HepG2 (cell line): ENCODE measurements around the gene SLC35F3. TPM values are rescaled to one million over a fixed set of nuclear protein-coding genes. Genes with fewer than 3 reads are reported as not detected.

Source experiments
- ATAC-seq: fragments of 200-7000 bp; cut with Tn5 transposase; 3 replicates; pipeline ENCODE4 v1.9.1; 2020; ENCODE audit warnings: mild to moderate bottlenecking, moderate library complexity
- BruUV-seq: library from RNA; stranded (reverse); fragments of 400-500 nt; replicated peaks from 2 replicates; lab custom pipeline; 2021; lab: Mats Ljungman, UMichigan
- CTCF ChIA-PET: fragments of 300-600 bp; formaldehyde crosslinking; extraction: SDS; loops from one replicate; lab custom pipeline; 2021; ENCODE audit warnings: low total read pairs, inconsistent platforms, low intra/inter-chr PET ratio; lab: Yijun Ruan, JAX
- POLR2A ChIA-PET: fragments of 350-600 bp; sonication (Branson Sonifier 250); formaldehyde crosslinking; loops from one replicate; lab custom pipeline; 2020; ENCODE audit warnings: antibody characterized with exemption, inconsistent platforms; lab: Yijun Ruan, JAX
- DNase-seq: peaks from one replicate; pipeline ENCODE4 v3.0.0-alpha.2; 2015; ENCODE audit warnings: low spot score
- FAIRE-seq: peaks from 3 replicates; lab custom pipeline; 2011; peaks lifted over from hg19 to GRCh38; lab: Jason Lieb, UNC
- H2AFZ ChIP-seq: one replicate; pipeline ENCODE4 v1.6.1; 2011; ENCODE audit warnings: low read length, inconsistent platforms
- H3K27ac ChIP-seq: fragments of 300-600 bp; 3 replicates; pipeline ENCODE4 v1.8.0; 2011; ENCODE audit warnings: mixed run types, mild to moderate bottlenecking, mixed read lengths, low read length, inconsistent platforms; ENCODE audit not compliant: insufficient read depth; ENCODE audit errors: extremely low read length
- H3K27me3 ChIP-seq, 2 experiments: fragments of 200-600 bp in 1 of 2; 2 replicates in 1 of 2; 3 replicates in 1 of 2; pipeline versions ENCODE4 v1.6.0 to v1.8.0; 2011; ENCODE audit warnings: low read length in 2 of 2, mild to moderate bottlenecking in 2 of 2, moderate library complexity in 2 of 2, inconsistent platforms in 1 of 2; ENCODE audit not compliant: insufficient read depth in 2 of 2, control insufficient read depth in 1 of 2
- H3K36me3 ChIP-seq, 2 experiments: fragments of 200-600 bp in 1 of 2; replicated peaks in 1 of 2; 2 replicates in 1 of 2; 3 replicates in 1 of 2; pipeline versions ENCODE4 v1.5.1 to v1.8.0; 2011; ENCODE audit warnings: low read length in 2 of 2, inconsistent platforms in 1 of 2; ENCODE audit not compliant: insufficient read depth in 2 of 2, control insufficient read depth in 1 of 2
- H3K4me1 ChIP-seq: 2 replicates; pipeline ENCODE4 v1.5.1; 2012; ENCODE audit warnings: low read length, inconsistent platforms; ENCODE audit not compliant: insufficient read depth
- H3K4me2 ChIP-seq: 2 replicates; pipeline ENCODE4 v1.6.0; 2011; ENCODE audit warnings: low read depth, low read length, inconsistent platforms
- H3K4me3 ChIP-seq, 3 experiments: fragments of 200-600 bp in 1 of 3; sonication (generic), shearing (Covaris generic) in 1 of 3; replicated peaks in 1 of 3; 2 replicates each; pipeline ENCODE4 v1.5.1; 2011 to 2016; ENCODE audit warnings: low read length in 3 of 3, inconsistent platforms in 2 of 3, low read depth in 2 of 3, mild to moderate bottlenecking in 2 of 3, control low read depth in 1 of 3, mixed read lengths in 1 of 3; ENCODE audit not compliant: insufficient read depth in 1 of 3
- H3K79me2 ChIP-seq: one replicate; pipeline ENCODE4 v1.6.1; 2011; ENCODE audit warnings: low read length, inconsistent platforms; ENCODE audit not compliant: insufficient read depth
- H3K9ac ChIP-seq: 2 replicates; pipeline ENCODE4 v1.6.0; 2011; ENCODE audit warnings: mild to moderate bottlenecking, low read depth, low read length, inconsistent platforms; ENCODE audit not compliant: insufficient read depth
- H3K9me3 ChIP-seq: 2 replicates; pipeline ENCODE4 v1.5.1; 2012; ENCODE audit warnings: mild to moderate bottlenecking, low read length
- H4K20me1 ChIP-seq: 2 replicates; pipeline ENCODE4 v1.6.0; 2011; ENCODE audit warnings: inconsistent platforms, mild to moderate bottlenecking, low read length, moderate library complexity; ENCODE audit not compliant: insufficient read depth
- CEBPB ChIP-seq: IDR thresholded peaks from 2 replicates; pipeline ENCODE4 v1.6.1; 2011; ENCODE audit warnings: low read depth, low read length, improper control_type of control experiment, borderline replicate concordance
- PHB2 ChIP-seq: fragments of 450-650 bp; IDR thresholded peaks from 2 replicates; pipeline ENCODE4 v1.6.1; 2018; ENCODE audit not compliant: partially characterized antibody
- RARA ChIP-seq: IDR thresholded peaks from 2 replicates; pipeline ENCODE4 v1.6.1; 2016; ENCODE audit warnings: missing genetic modification reagents, missing compliant biosample characterization
- ZNF275 ChIP-seq: sonication (generic); formaldehyde crosslinking; IDR thresholded peaks from 2 replicates; pipeline ENCODE4 v1.8.0; 2022; ENCODE audit warnings: missing genetic modification reagents, mild to moderate bottlenecking, inconsistent platforms, borderline replicate concordance
- ZNF644 ChIP-seq: IDR thresholded peaks from 2 replicates; pipeline ENCODE4 v1.6.1; 2016; ENCODE audit warnings: low read depth
- ZNF878 ChIP-seq: sonication (generic); formaldehyde crosslinking; IDR thresholded peaks from 2 replicates; pipeline ENCODE4 v1.8.1; 2023; ENCODE audit warnings: mild to moderate bottlenecking, missing genetic modification reagents, moderate library complexity
- WGBS: methylation state at CpG from one replicate; pipeline ENCODE4 v1.1.6; 2017; ENCODE audit warnings: low lambda C conversion rate; 5-methylcytosine and 5-hydroxymethylcytosine counted together
- in situ Hi-C: cut with HindIII; loops from 2 replicates; pipeline ENCODE4 v1.10.0; 2017; ENCODE audit warnings: low pct_unique_long_range_greater_than_20kb; ENCODE audit not compliant: extremely low pct_ligation_motif_present
- intact Hi-C: fragments of 100-400 bp; cut with micrococcal nuclease; formaldehyde crosslinking; loops from one replicate; pipeline ENCODE4 v1.10.0; 2022; ENCODE audit not compliant: unreplicated experiment
- polyA plus RNA-seq, 8 experiments: library from polyadenylated mRNA; depleted of rRNA in 3 of 8; stranded (reverse) in 7 of 8; unstranded in 1 of 8; fragments of >200 nt; fragmentation: Illumina TruSeq in 4 of 8; extraction: Trizol in 4 of 8; gene quantifications; 2 replicates each; pipeline versions ENCODE4 v1.2.1 to v1.2.3, GENCODE V29; 2011 to 2016; ENCODE audit warnings: low read depth in 4 of 8, missing spikeins in 1 of 8, mixed read lengths in 1 of 8; ENCODE audit not compliant: insufficient read depth in 1 of 8
- total RNA-seq, 5 experiments: library from RNA; depleted of rRNA; stranded (reverse); fragments of >200 nt; fragmentation: Illumina TruSeq; extraction: Trizol; gene quantifications; 2 replicates each; pipeline ENCODE4 v1.2.3, GENCODE V29; 2016; ENCODE audit warnings: low read depth in 1 of 5
- TF ChIP-seq, protein P1 (sequence below): sonication (generic); formaldehyde crosslinking; IDR thresholded peaks from 2 replicates; pipeline ENCODE4 v1.4.0; 2020; ENCODE audit warnings: missing genetic modification reagents
- TF ChIP-seq, protein P2 (sequence below): sonication (generic); formaldehyde crosslinking; IDR thresholded peaks from 2 replicates; pipeline ENCODE4 v1.4.0; 2020; ENCODE audit warnings: missing genetic modification reagents
- TF ChIP-seq, protein P3 (sequence below): sonication (generic); formaldehyde crosslinking; IDR thresholded peaks from 2 replicates; pipeline ENCODE4 v1.9.0; 2021; ENCODE audit warnings: missing genetic modification reagents, mild to moderate bottlenecking, borderline replicate concordance
- TF ChIP-seq, protein P4 (sequence below): sonication (generic); formaldehyde crosslinking; IDR thresholded peaks from 2 replicates; pipeline ENCODE4 v1.8.0; 2022; ENCODE audit warnings: missing genetic modification reagents, low read depth, mild to moderate bottlenecking, borderline replicate concordance

The SLC35F3 gene
- total and polyA plus RNA-seq, 2 of the 13 experiments (the other 11 are each of a cell fraction or from before 2014, with no cell fraction given), result not detected

- TF ChIP-seq, protein P1, sequence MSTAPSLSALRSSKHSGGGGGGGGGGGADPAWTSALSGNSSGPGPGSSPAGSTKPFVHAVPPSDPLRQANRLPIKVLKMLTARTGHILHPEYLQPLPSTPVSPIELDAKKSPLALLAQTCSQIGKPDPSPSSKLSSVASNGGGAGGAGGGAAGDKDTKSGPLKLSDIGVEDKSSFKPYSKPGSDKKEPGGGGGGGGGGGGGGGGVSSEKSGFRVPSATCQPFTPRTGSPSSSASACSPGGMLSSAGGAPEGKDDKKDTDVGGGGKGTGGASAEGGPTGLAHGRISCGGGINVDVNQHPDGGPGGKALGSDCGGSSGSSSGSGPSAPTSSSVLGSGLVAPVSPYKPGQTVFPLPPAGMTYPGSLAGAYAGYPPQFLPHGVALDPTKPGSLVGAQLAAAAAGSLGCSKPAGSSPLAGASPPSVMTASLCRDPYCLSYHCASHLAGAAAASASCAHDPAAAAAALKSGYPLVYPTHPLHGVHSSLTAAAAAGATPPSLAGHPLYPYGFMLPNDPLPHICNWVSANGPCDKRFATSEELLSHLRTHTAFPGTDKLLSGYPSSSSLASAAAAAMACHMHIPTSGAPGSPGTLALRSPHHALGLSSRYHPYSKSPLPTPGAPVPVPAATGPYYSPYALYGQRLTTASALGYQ, result no peak
- TF ChIP-seq ZNF275 (CRISPR knock-in tag) (no peak), CEBPB (peak; percentile 90)
Observed at GRCh38 chr1:233933339-233933738, 28.9 kb downstream of the SLC35F3 start (continued).

- no peak overlapping the region for H3K4me2 ChIP-seq
- ChIA-PET POLR2A (no interaction called here), CTCF (no interaction called here)
- DNase-seq (no peak), ATAC-seq (no peak; the same call in 2 of the 3 replicates), FAIRE-seq (no peak)
- WGBS, result 0% methylated on average over 4 of the region's 4 CpGs
- no TSS peak for BruUV-seq
- intact Hi-C loops, result no loop called here
- H2AFZ ChIP-seq, result no peak overlapping the region
- no peaks in the 10 kb centered on the region for H3K79me2 ChIP-seq
- peaks cover 12% of the 10 kb centered on the region for H3K4me1 ChIP-seq
- H3K9ac ChIP-seq, result no peak overlapping the region
- H3K36me3 ChIP-seq, result no peaks in the 10 kb centered on the region
- H3K27ac ChIP-seq, result no peak overlapping the region
- H3K4me3 ChIP-seq, result no peak overlapping the region
- no peaks in the 10 kb centered on the region for H3K27me3 ChIP-seq
- no peaks in the 10 kb centered on the region for H4K20me1 ChIP-seq
- TF ChIP-seq ZNF644 (no peak), PHB2 (no peak), ZNF878 (CRISPR knock-in tag) (no peak), RARA (CRISPR knock-in tag) (no peak)
- TF ChIP-seq, protein P2, sequence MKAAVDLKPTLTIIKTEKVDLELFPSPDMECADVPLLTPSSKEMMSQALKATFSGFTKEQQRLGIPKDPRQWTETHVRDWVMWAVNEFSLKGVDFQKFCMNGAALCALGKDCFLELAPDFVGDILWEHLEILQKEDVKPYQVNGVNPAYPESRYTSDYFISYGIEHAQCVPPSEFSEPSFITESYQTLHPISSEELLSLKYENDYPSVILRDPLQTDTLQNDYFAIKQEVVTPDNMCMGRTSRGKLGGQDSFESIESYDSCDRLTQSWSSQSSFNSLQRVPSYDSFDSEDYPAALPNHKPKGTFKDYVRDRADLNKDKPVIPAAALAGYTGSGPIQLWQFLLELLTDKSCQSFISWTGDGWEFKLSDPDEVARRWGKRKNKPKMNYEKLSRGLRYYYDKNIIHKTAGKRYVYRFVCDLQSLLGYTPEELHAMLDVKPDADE (CRISPR knock-in tag), result no peak
- TF ChIP-seq, protein P3, sequence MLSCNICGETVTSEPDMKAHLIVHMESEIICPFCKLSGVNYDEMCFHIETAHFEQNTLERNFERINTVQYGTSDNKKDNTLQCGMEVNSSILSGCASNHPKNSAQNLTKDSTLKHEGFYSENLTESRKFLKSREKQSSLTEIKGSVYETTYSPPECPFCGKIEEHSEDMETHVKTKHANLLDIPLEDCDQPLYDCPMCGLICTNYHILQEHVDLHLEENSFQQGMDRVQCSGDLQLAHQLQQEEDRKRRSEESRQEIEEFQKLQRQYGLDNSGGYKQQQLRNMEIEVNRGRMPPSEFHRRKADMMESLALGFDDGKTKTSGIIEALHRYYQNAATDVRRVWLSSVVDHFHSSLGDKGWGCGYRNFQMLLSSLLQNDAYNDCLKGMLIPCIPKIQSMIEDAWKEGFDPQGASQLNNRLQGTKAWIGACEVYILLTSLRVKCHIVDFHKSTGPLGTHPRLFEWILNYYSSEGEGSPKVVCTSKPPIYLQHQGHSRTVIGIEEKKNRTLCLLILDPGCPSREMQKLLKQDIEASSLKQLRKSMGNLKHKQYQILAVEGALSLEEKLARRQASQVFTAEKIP (CRISPR knock-in tag), result no peak
- TF ChIP-seq, protein P4, sequence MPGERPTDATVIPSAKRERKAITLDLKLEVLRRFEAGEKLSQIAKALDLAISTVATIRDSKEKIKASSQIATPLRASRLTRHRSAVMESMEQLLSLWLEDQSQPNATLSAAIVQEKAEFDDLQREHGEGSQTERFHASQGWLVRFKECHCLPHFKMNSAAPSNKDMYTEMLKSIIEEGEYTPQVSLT (CRISPR knock-in tag), result no peak
- TF ChIP-seq, all 625 proteins: peak for 0
- no peaks in the 10 kb centered on the region for H3K9me3 ChIP-seq
- in situ Hi-C loops, result no loop called here
Observed at GRCh38 chr1:233935297-233935868, 30.9 kb downstream of the SLC35F3 start.
